Loucy (cell line): ENCODE measurements around the gene CNTFR.

Source experiments
- H2AFZ ChIP-seq: fragments of 200-600 bp; sonication (generic); 2 replicates; pipeline ENCODE4 v1.6.0; 2016; ENCODE audit warnings: antibody characterized with exemption, mild to moderate bottlenecking, low read length, moderate library complexity
- H3F3A ChIP-seq: fragments of 200-600 bp; 2 replicates; pipeline ENCODE4 v1.6.0; 2016; ENCODE audit warnings: antibody characterized with exemption, low read depth, mild to moderate bottlenecking
- H3K27me3 ChIP-seq: fragments of 200-600 bp; sonication (generic); 2 replicates; pipeline ENCODE4 v1.6.1; 2014; ENCODE audit warnings: low read length, mild to moderate bottlenecking; ENCODE audit not compliant: insufficient read depth, poor library complexity, severe bottlenecking
- H3K36me3 ChIP-seq: fragments of 200-600 bp; sonication (generic); 2 replicates; pipeline ENCODE4 v1.6.1; 2016; ENCODE audit warnings: low read length; ENCODE audit not compliant: insufficient read depth
- H3K4me1 ChIP-seq: fragments of 200-600 bp; sonication (generic); 2 replicates; pipeline ENCODE4 v1.5.1; 2014; ENCODE audit warnings: low read length, mild to moderate bottlenecking; ENCODE audit not compliant: insufficient read depth, poor library complexity, severe bottlenecking
- H3K4me2 ChIP-seq: fragments of 200-600 bp; sonication (generic); 2 replicates; pipeline ENCODE4 v1.6.0; 2014; ENCODE audit warnings: antibody characterized with exemption, low read length, low read depth, mild to moderate bottlenecking; ENCODE audit not compliant: poor library complexity, severe bottlenecking
- H3K4me3 ChIP-seq: fragments of 200-600 bp; sonication (generic); 2 replicates; pipeline ENCODE4 v1.5.1; 2014; ENCODE audit warnings: low read length, mild to moderate bottlenecking, mixed read lengths; ENCODE audit not compliant: poor library complexity, severe bottlenecking
- H3K79me2 ChIP-seq: fragments of 200-600 bp; sonication (generic); 2 replicates; pipeline ENCODE4 v1.6.1; 2014; ENCODE audit warnings: low read length; ENCODE audit not compliant: insufficient read depth
- H3K9ac ChIP-seq: fragments of 200-600 bp; sonication (generic); 2 replicates; pipeline ENCODE4 v1.6.0; 2014; ENCODE audit warnings: mild to moderate bottlenecking, low read depth, low read length, moderate library complexity; ENCODE audit not compliant: poor library complexity, severe bottlenecking
- H3K9me2 ChIP-seq: fragments of 200-600 bp; sonication (generic); replicated peaks from 2 replicates; pipeline ENCODE4 v1.6.1; 2016; ENCODE audit warnings: low read depth, low read length, mixed read lengths
- H3K9me3 ChIP-seq: fragments of 200-600 bp; sonication (generic); 2 replicates; pipeline ENCODE4 v1.6.1; 2014; ENCODE audit warnings: mild to moderate bottlenecking, antibody characterized with exemption, low read length, low read depth; ENCODE audit not compliant: insufficient read depth
- H4K20me1 ChIP-seq: fragments of 200-600 bp; sonication (generic); 2 replicates; pipeline ENCODE4 v1.6.0; 2014; ENCODE audit warnings: antibody characterized with exemption, low read length, mild to moderate bottlenecking; ENCODE audit not compliant: insufficient read depth, poor library complexity, severe bottlenecking
- EZH2phosphoT487 ChIP-seq: fragments of 200-600 bp; IDR thresholded peaks from 2 replicates; pipeline ENCODE4 v1.6.1; 2018; ENCODE audit warnings: antibody characterized with exemption, mild to moderate bottlenecking, moderate library complexity, borderline replicate concordance
- TF ChIP-seq, protein P1 (sequence below): fragments of 200-600 bp; sonication (generic); conservative IDR thresholded peaks from 2 replicates; pipeline ENCODE4 v1.5.1; 2014; ENCODE audit warnings: mild to moderate bottlenecking, antibody characterized with exemption, low read length

CNTFR gene

DNA sequence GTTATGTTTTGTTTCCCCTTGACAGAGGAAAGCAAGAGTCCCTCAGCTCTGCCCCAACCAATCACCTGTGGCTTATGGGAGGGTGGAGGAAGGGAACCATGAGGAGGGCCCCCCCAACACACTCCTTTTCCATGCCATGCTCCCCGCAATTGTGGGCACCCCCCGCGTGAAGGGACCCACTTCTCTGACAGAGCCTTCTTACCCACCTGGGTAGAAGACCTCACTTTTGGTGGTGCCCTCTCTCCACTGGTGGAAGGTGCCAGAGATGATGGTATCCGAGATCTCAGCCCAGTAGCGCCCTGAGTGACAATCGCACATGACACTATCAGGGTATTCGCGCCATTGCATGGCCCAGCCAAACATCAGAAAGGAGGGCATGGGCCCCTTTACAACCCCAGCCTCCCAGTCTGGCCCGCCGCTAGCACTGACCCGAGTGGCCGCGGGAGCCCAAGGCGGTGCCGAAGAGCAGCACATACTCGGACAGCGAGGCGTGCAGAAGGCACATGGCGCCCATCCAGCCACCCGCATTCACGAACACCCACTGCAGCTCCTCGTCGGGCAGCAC, 47.3 kb upstream of the CNTFR start:
- no peaks in the 10 kb centered on the region for H3K36me3 ChIP-seq
- peak overlapping the region; percentile 91 for H3K4me2 ChIP-seq
- H3K9ac ChIP-seq, result peak overlapping the region; percentile 75
- peaks cover 13% of the 10 kb centered on the region for H4K20me1 ChIP-seq
- H3K4me3 ChIP-seq, result peak overlapping the region; percentile 94
- H3K27me3 ChIP-seq, result no peaks in the 10 kb centered on the region
- H3K9me2 ChIP-seq, result no peaks in the 10 kb centered on the region
- H3F3A ChIP-seq, result no peaks in the 10 kb centered on the region
- H2AFZ ChIP-seq, result peak overlapping the region; percentile 75; the same call in 1 of the 2 replicates
- H3K9me3 ChIP-seq, result no peaks in the 10 kb centered on the region
- no peak for TF ChIP-seq EZH2phosphoT487
- H3K4me1 ChIP-seq, result peaks cover 27% of the 10 kb centered on the region
- peaks cover 25% of the 10 kb centered on the region for H3K79me2 ChIP-seq

DNA sequence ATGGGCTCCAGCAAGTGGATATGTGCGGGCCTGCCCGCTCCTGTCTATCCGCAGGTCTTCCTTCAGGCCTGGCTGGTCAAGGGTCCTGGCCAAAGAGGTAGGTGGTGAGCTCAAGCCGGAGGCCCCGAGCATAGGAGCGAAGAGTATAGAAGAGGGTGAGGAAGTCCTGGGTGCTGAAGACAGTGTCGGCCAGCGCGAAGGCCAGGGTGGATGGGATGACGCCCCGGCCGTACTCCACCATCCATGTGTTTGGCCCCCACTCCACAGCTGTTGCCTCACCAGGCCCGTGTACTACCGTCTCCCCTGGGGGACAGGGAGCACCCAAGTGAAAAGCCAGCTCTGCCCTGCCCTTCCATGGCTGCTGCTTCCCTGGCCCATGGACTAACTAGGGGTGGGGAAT, 46.0 kb upstream of the CNTFR start:
- peaks cover 13% of the 10 kb centered on the region for H4K20me1 ChIP-seq
- peak overlapping the region; percentile 94 for H3K4me3 ChIP-seq
- H3K36me3 ChIP-seq, result no peaks in the 10 kb centered on the region
- H3K9me2 ChIP-seq, result no peaks in the 10 kb centered on the region
- H2AFZ ChIP-seq, result no peak overlapping the region
- H3K4me1 ChIP-seq, result peaks cover 27% of the 10 kb centered on the region
- TF ChIP-seq EZH2phosphoT487, result no peak
- TF ChIP-seq, protein P1, sequence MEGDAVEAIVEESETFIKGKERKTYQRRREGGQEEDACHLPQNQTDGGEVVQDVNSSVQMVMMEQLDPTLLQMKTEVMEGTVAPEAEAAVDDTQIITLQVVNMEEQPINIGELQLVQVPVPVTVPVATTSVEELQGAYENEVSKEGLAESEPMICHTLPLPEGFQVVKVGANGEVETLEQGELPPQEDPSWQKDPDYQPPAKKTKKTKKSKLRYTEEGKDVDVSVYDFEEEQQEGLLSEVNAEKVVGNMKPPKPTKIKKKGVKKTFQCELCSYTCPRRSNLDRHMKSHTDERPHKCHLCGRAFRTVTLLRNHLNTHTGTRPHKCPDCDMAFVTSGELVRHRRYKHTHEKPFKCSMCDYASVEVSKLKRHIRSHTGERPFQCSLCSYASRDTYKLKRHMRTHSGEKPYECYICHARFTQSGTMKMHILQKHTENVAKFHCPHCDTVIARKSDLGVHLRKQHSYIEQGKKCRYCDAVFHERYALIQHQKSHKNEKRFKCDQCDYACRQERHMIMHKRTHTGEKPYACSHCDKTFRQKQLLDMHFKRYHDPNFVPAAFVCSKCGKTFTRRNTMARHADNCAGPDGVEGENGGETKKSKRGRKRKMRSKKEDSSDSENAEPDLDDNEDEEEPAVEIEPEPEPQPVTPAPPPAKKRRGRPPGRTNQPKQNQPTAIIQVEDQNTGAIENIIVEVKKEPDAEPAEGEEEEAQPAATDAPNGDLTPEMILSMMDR, result no peak
- peaks cover 25% of the 10 kb centered on the region for H3K79me2 ChIP-seq
- no peaks in the 10 kb centered on the region for H3F3A ChIP-seq
- H3K27me3 ChIP-seq, result peaks cover 5% of the 10 kb centered on the region
- H3K4me2 ChIP-seq, result peak overlapping the region; percentile 91
- H3K9ac ChIP-seq, result peak overlapping the region; percentile 75
- no peaks in the 10 kb centered on the region for H3K9me3 ChIP-seq

DNA sequence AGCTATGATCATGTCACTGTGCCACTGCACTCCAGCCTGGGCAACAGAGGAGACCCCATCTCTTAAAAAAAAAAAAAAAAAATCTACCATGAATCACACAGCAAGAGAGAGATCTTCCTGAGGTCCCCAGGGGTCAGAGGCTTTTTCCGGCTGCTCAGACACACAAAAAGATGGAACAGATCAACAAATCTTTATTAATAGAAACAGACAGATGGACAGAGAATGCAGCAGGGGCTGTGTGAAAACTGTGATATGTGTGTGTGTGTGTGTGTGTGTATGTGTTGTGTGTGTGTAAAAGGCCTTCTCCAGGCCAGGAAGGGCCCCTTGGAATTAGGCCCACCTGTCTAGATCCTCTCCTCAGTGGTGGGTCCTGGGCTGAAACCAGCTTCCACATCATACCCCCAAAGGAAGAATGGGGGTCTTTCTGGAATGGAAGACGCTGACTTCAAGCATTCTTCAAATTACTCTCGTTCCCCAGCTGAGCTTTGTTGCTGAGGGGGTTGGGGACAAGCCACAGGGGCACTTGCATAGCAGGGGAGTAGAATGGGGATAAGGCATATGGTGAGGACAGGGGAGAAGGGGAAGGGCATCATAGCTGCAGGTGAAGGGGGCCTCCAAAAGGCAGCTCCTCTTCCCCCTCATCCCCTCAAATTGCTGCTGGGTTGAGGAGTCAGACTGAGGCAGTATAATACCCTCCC, 45.2 kb upstream of the CNTFR start:
- Histone ChIP-seq H3F3A (no peaks in the 10 kb centered on the region), H3K27me3 (peaks cover 9% of the 10 kb centered on the region), H3K4me2 (no peak overlapping the region), H3K9ac (peak overlapping the region; percentile 75), H2AFZ (no peak overlapping the region), H3K79me2 (peaks cover 25% of the 10 kb centered on the region), H4K20me1 (peaks cover 13% of the 10 kb centered on the region), H3K4me1 (peaks cover 27% of the 10 kb centered on the region), H3K9me2 (no peaks in the 10 kb centered on the region), H3K9me3 (no peaks in the 10 kb centered on the region), H3K36me3 (no peaks in the 10 kb centered on the region), H3K4me3 (no peak overlapping the region)
- TF ChIP-seq, protein P1, result no peak
- no peak for TF ChIP-seq EZH2phosphoT487
